Activated naive CD4-positive, alpha-beta T cell treated with anti-CD3 and anti-CD28 coated beads, Interleukin-2, amount 50 U/mL, for 72 hours (primary cell): ENCODE results near the gene PANX1. TPM values are rescaled to one million over a fixed set of nuclear protein-coding genes. Genes with fewer than 3 reads are reported as not detected.

Source experiments
- ATAC-seq, 2 donors: fragments of 150-1000 bp; cut with Tn5 transposase; 2 replicates each; pipeline ENCODE4 v1.10.0; 2021; ENCODE audit warnings: mild to moderate bottlenecking in 2 of 2, moderate library complexity in 2 of 2
- DNase-seq, 2 donors: peaks; one replicate each; pipeline ENCODE4 v3.0.0; 2021 to 2022; ENCODE audit warnings: low spot score in 2 of 2
- H3K27ac Mint-ChIP-seq, 2 donors: one replicate each; pipeline ENCODE4 v1.8.0; 2022; ENCODE audit warnings: mild to moderate bottlenecking in 2 of 2, mixed read lengths in 2 of 2
- H3K36me3 Mint-ChIP-seq, 2 donors: one replicate each; pipeline ENCODE4 v1.8.0; 2022; ENCODE audit warnings: mixed read lengths in 2 of 2
- H3K9me3 Mint-ChIP-seq, 2 donors: one replicate each; pipeline ENCODE4 v1.8.0; 2022; ENCODE audit warnings: mixed read lengths in 2 of 2
- total RNA-seq, 2 donors: library from RNA; stranded (reverse); gene quantifications; one replicate each; pipeline ENCODE4 v1.2.3, GENCODE V29; 2022

Gene PANX1
- total RNA-seq, 2 donors from 2014 or later: 4.8 to 10.7 TPM

DNA sequence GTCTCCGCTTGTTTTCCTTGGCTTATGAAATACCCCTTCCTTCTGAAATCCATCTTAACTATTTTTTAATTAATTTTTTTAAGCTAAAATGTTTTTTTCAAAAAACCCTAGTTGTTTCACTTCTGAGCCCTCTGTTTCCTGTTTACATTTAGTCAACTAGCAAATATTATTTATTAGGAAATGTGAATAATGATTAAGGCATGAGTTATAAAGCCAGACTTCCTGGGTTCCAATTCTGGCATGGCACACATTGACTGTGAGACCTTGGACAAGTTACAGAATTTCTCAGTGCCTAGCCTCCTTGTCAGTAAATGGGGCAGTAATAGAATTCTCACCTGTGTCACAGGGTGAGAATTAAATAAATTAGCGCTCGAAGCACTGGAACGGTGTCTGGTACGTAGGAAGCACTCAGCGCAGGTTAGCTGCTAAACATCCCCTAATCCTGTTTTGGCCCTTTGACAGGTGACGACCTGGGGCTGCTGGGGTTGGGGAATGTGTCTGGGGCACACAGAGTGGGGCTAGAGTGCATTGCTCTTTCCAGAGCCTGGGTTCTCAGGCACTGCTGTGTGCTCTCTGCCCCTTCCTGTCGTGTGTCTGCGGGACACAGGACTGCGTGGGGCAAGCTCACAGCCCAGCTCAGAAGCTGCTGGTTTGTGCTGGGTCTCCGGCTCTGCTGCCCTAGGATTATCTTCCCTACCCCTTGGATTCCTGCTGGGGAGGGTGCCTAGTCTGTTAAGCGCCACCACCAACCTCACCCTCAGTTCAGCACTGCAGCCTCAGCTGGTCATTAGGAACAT lies 13.1 kb downstream of the PANX1 start:
- no peak for DNase-seq
- no peak for ATAC-seq
- Mint-ChIP-seq H3K36me3 (peaks cover 0 to 7% of the 10 kb centered on the region in 2 donors), H3K9me3 (no peaks in the 10 kb centered on the region), H3K27ac (no peak overlapping the region)

DNA sequence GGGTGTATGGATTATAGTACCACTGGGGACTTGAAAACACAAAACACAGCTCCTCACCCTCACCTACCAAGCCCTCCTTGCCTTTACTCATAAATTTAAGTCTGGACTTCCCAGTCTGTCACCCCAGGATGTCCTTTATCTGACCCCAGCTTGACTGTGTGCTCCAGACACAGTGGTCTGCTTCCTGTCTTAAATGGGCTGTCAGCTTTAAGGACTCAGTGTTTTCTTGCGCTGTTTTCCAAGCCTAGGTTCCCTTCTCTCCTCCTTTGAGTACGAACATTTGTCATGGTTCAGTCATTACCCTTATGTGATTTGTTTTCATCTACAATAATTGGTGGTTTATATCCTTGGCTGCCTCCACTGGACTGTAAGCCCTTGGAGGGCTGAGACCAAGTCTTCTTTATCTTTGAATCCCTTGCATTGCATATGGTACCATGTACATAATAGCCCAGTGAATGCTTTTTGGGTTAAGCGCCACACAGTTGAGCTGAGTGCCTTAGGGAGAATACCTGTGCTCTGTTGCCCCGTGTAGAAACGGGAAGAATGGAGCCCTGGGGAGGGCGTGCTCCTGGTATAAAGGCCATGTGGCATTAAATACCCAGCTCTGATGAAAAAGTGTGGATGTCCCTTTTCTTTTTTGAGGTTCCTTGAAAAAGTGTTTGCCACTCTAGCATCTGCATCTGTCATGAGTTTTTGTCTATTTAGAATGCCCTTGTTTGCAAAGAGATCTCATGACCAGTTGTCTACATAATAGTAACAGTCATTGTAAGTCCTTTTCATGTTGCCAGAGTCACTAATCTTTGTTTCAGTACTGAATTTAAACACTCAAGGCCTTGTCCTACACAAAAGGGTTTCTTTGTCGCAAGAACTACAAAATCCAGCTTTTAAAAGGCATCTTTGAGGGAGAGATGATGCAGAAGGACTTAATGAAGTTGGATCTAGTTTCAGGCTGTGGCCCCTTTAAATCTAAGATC lies 14.0 kb downstream of the PANX1 start:
- no peaks in the 10 kb centered on the region for H3K36me3 Mint-ChIP-seq
- DNase-seq (no peak), ATAC-seq (peak in 1 of 2 donors; percentile 49)
- H3K27ac Mint-ChIP-seq: peak overlapping the region in 1 of 2 donors; percentile 66
- H3K9me3 Mint-ChIP-seq: no peaks in the 10 kb centered on the region

DNA sequence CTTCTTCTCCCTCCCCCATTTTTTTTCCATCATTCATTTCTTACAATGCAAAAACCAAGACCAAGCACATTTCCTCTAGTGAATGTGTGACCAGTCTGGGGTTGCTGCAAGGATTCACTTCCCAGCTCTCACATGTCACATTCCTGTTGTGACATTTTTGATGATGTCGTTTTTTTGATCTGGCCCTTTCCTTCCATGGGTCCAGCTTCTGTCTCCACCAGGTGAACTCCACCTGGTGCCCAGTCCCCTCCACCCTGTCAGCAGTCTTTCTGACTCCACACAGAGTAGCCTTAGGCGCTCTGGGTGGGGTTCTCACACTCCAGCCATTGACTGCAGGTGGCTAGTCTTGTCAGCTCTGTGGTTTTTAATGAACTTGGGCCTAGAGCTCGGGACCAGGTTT lies 15.6 kb downstream of the PANX1 start:
- DNase-seq (no peak), ATAC-seq (no peak)
- H3K9me3 Mint-ChIP-seq: no peaks in the 10 kb centered on the region
- no peaks in the 10 kb centered on the region for H3K36me3 Mint-ChIP-seq
- H3K27ac Mint-ChIP-seq: no peak overlapping the region

DNA sequence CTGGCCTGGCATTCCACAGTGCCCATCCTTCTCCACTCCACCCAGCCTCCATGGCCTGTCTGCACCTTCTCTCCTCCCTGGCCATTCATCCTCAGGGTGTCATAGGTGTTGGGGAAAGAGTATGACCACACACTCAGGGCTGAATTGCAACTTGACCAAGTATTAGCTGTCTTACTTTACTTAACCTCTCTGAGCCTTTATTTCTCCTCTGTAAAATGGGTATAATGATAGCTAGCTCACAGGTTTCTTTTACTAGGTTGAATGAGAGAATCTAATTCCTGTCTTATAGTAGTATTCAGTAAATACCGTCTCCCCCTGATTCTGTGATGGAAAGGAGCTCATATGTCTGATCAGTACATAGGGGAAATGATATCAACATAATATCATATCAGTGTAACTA lies 16.0 kb downstream of the PANX1 start:
- Mint-ChIP-seq H3K36me3 (no peaks in the 10 kb centered on the region), H3K9me3 (no peaks in the 10 kb centered on the region), H3K27ac (no peak overlapping the region)
- ATAC-seq (no peak), DNase-seq (no peak)

DNA sequence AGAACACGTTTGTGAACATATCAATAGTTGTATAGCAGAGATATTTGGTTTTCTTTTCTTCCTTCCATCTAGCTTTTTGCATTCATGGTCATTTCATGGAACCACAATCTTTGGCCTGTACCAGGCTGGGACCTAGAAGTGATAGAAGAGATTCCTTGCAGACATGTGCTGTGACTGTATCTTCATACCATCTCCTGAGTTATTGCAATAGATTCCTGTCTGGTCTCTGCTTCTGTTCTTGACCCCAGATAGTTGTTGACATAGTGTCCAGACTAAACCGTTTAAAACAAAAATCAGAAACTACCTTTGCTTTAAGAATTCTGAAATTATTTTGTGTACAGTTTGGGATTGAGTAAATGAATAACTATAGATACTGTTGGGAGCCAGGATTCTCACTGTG lies 16.8 kb downstream of the PANX1 start:
- DNase-seq (no peak), ATAC-seq (no peak)
- H3K27ac Mint-ChIP-seq: no peak overlapping the region
- H3K9me3 Mint-ChIP-seq: no peaks in the 10 kb centered on the region
- H3K36me3 Mint-ChIP-seq: no peaks in the 10 kb centered on the region

DNA sequence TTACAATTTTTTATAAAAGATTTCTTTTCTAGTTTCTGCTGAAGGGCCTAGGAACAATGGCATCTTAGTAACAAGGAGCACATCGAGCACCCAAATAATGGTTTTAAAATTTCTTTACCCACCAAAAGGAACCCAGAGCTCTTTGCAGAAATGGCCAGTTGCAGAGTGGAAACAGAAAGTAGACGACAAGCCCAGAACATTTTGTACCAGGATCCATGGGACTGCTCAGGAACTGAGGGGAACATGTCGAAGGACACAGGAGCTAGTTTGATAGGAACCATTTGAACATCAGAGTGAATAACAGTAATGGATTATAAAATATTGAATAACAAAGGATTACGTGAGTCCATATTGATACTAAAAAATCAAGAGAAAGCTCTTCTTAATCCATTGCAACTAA lies 17.3 kb downstream of the PANX1 start:
- ATAC-seq (no peak), DNase-seq (no peak)
- H3K36me3 Mint-ChIP-seq: no peaks in the 10 kb centered on the region
- no peaks in the 10 kb centered on the region for H3K9me3 Mint-ChIP-seq
- no peak overlapping the region for H3K27ac Mint-ChIP-seq

DNA sequence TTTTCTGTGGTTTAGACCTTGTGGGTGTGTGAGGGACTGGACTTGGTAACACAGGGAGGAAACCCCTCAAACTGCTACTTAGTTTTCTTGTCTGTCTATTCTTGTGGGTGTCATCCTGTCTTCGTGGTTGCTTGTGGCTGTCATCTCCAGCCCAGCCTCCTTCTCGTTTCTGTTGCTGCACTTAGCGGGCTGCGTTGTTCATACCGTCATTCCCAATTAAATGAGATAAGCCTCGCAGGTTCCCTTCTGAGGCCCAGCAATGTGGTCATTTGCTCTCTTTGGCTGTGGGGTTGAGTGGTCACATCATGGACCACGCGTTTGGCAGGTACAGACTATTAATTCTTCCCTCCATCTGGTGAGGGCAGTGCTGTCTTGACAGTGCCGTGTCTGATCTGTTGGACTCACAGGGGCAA lies 18.8 kb downstream of the PANX1 start:
- no peaks in the 10 kb centered on the region for H3K36me3 Mint-ChIP-seq
- peak overlapping the region; percentile 39 to 56 for H3K27ac Mint-ChIP-seq
- peak; percentile 74 to 77 for ATAC-seq
- DNase-seq: no peak
- no peaks in the 10 kb centered on the region for H3K9me3 Mint-ChIP-seq

DNA sequence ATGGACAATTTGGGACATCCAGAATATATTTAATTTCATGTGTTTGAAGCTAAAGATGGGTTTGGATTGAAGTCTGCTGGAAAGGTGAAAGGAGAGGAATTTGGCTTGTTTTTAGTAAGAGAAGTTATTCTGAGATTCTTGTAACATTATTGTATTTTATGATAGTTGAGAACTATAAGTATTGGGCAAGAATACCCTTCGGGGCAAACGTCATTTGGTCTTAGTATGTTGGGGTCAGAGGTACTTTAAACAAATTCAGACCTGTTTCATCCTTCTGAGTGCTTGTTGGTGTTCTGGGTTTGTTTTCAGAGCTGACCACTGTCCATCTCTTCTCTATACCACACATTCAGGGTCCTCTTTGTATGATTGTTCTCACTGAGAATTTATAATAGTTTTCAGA lies 19.5 kb downstream of the PANX1 start:
- no peaks in the 10 kb centered on the region for H3K9me3 Mint-ChIP-seq
- no peak for ATAC-seq
- peaks cover 0 to 2% of the 10 kb centered on the region in 2 donors for H3K36me3 Mint-ChIP-seq
- H3K27ac Mint-ChIP-seq: peak overlapping the region in 1 of 2 donors; percentile 56
- no peak for DNase-seq

DNA sequence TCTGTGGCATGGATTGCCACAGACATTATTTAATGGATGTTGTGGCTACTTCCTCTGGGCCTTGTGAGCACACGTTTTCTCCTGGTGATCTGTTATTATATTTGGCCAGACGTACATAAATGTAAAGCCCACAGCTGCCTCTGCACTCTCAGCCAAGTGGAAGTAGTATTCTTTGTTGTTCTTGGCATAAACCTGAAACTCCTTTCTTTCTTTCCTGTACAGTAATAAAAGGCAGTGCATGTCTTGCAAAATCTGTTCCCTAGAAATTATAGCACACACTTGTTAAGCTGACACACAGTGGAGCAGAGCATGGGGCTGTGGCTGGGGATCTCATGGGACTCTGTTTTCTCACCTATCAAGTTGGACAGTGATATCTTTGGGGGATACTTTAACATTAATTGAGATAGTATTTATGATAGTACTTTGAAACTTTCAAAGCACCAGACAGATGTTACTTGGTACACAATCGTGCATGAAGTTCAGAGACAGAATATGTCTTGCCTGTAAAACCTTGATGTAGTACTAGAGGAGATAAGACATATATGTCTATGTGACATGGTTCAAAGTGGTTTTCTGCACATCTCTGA lies 20.9 kb downstream of the PANX1 start:
- no peak overlapping the region for H3K27ac Mint-ChIP-seq
- no peak for DNase-seq
- no peaks in the 10 kb centered on the region for H3K9me3 Mint-ChIP-seq
- peaks cover 0 to 5% of the 10 kb centered on the region in 2 donors for H3K36me3 Mint-ChIP-seq
- no peak for ATAC-seq

DNA sequence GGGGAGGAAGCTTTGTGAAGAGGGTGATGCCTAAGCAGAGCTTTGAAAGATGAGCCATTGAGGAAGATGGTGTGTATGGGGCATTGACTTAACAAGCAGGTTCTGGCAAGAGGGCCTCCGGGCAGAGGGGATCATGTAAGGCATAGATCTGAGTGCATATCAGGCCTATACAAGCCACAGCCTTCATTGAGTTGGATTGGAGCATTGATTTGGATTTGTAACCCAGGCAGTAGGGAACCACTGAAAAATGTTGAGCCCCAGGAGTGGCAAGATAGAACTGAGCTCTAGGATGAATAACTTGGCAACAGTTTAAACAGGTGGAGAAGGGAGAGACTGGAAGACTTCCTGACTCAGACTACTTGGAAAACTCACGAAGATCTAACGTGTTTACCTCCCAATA lies 21.4 kb downstream of the PANX1 start:
- ATAC-seq (no peak), DNase-seq (no peak)
- no peaks in the 10 kb centered on the region for H3K9me3 Mint-ChIP-seq
- no peak overlapping the region for H3K27ac Mint-ChIP-seq
- peaks cover 0 to 5% of the 10 kb centered on the region in 2 donors for H3K36me3 Mint-ChIP-seq

DNA sequence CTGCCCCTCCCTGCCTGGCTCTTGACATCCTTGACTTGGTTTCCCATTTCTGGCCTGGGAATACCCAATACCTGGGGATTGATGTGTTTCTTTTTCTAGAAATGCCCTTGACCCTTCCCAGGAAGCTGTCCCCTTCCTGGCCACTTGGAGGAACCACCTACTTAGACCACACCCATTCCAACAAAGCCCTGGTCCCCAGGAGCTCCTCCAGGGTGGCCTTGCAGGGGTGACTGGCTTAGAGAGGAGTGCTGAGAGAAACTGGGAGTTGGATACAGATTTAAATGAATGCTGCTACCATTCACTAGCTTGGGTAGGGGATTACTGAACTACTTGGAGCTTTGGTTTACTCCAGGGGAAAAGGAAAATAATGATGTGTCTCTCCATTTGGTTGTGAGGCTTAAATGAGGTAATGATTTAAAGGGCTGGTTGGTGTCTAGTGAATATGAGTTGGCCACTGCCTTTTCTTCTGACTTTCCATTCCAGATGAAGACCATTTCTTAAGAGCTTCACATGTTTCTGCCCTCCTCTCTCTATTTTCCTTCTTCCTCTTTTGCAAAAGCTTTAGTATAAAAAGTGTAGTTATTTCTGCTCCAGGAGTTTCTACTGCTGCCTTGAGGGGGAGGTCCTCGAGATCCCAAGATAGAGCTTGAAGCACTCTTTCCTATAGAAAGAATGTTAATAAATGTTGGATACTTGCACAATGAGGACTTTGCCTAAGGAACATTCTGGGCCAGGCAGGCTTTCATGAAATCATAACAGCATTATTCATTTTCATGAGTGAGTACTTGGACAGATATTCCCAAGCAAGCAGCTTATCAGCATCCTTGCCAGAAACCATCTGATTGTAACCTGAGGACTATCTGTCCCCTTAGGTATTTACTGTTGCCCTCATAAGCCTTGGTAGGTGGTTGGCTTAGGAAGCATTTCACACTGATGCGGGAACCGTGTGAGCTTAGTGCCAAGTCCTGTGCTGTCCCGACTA lies 22.4 kb downstream of the PANX1 start:
- Mint-ChIP-seq H3K36me3 (peaks cover 6 to 10% of the 10 kb centered on the region in 2 donors), H3K9me3 (no peaks in the 10 kb centered on the region), H3K27ac (no peak overlapping the region)
- no peak for ATAC-seq
- no peak for DNase-seq

DNA sequence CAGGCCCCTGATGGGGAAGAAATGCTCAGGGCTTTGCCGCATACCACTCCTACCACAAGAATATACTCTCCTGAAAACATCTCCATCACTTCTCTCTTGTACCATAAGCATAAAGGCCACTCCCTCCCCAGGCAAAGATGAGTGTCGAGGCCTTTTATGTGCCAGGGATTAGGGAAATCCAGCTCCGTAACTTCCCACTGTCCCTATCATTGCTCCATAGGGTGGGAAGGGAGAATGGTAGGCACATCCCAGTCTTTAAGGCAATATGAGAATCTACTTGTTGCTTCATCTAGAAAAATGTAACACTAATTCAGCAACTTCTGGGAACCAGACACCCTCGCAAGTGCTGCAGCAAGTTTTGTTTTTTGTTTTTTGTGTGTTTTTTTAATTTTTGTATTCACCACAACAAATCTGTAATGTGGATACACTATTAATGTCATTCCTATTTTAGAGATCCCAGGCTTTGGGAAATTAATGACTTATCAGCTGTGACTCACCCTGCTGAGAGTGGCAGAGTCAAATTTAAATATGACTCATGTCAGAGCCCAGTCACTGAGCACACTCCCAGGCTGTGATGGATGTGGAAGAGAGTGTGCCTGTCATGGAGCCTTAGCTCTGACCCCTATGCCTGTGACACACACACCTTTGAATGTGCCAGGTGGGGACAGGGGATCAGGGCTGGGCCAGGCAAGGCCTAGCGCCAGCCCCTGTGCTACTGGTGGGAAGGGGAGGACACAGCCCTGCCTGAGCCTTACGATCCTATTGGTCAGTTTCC lies 23.4 kb downstream of the PANX1 start:
- Mint-ChIP-seq H3K9me3 (no peaks in the 10 kb centered on the region), H3K36me3 (peaks cover 14 to 15% of the 10 kb centered on the region in 2 donors), H3K27ac (peak overlapping the region; percentile 73 to 74)
- DNase-seq (peak in 1 of 2 donors; percentile 31), ATAC-seq (peak; percentile 94 to 95)

DNA sequence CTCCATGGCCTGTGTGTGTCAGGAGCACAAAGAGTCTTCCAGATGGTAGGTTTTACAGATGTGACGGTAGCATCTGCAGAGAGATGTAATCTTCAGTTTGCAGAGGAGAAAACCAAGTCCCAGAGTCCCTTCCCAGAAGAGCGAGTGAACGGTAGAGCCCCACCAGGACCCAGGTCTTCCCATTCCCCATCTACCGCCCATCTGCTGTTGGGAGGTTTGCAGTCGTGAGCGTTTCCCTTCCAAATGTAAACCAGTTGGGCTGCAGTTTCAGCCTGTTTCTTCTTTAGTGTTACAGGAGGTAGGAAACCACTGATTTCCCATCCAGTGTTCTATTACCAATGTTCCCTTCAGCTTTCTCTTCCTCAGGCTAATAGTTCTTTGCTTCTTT lies 24.0 kb downstream of the PANX1 start:
- no peak for DNase-seq
- H3K27ac Mint-ChIP-seq: peak overlapping the region; percentile 73 to 74
- ATAC-seq: no peak

DNA sequence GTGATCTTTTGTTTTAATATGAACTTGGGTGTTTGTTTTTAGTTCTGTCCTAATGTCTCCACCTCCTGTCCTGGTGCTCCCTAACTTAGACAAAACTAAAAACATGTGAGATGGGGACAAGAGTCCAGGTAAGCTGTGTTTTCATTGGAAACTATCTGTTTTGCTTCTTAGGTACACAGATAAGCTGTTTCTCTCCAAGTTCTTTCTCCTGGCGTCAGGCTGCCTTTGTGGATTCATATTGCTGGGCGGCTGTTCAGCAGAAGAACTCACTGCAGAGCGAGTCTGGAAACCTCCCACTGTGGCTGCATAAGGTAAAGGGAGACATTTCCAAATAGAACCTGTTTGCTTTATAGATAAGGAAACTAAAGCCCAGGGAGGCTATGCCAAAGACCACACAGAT lies 24.7 kb downstream of the PANX1 start:
- H3K36me3 Mint-ChIP-seq: peaks cover 14 to 15% of the 10 kb centered on the region in 2 donors
- DNase-seq: no peak
- H3K9me3 Mint-ChIP-seq: no peaks in the 10 kb centered on the region
- no peak for ATAC-seq
- H3K27ac Mint-ChIP-seq: no peak overlapping the region

More for the DNA sequence above, 24.0 kb downstream of the PANX1 start:
- Mint-ChIP-seq H3K9me3 (no peaks in the 10 kb centered on the region), H3K36me3 (peaks cover 14 to 15% of the 10 kb centered on the region in 2 donors)

DNA sequence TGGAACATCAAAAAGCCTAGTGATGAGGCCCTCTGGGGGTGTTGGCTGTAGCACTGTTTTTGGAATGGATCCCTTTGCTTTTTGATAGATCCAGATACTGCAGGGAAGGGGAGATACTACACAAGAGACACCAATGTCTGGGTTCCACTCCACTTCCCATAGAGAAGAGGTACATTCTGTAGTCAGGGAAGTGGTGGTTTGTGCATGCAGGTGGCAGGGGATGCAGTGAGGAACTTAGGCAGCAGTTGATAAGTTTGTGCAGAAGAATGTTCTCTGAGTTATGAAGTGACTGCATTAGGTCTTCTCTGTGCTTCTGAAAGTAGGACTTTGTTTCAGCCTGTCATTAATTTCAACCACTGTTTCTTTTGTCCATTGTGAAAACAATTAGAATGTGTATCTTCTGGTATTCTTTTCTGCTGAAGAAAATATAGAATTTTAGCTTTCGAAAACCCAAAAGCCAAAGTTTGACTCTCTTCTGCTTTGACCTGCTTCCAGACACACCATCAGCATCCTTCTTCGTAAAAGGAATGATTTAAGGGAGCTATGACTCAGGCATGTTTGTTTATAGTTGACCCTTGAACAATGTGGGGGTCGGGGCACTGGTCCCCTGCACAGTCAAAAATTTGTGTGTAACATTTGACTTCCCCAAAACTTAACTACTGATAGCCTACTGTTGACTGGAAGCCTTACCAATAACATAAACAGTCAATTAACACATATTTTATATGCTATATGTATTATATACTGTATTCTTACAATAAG lies 25.6 kb downstream of the PANX1 start:
- peak overlapping the region in 1 of 2 donors; percentile 52 for H3K27ac Mint-ChIP-seq
- peaks cover under 1% of the 10 kb centered on the region in 2 donors for H3K9me3 Mint-ChIP-seq

More for the DNA sequence above, 25.6 kb downstream of the PANX1 start:
- peaks cover 17% of the 10 kb centered on the region in 2 donors for H3K36me3 Mint-ChIP-seq
- DNase-seq (no peak), ATAC-seq (no peak)
